Upper lobe of right lung (tissue), 1 donor: ENCODE measurements around the gene ANO4. TPM values are rescaled to one million over a fixed set of nuclear protein-coding genes. Genes with fewer than 3 reads are reported as not detected.

Source experiments
- ATAC-seq: fragments of 200-7000 bp; cut with Tn5 transposase; one replicate; pipeline ENCODE4 v1.9.1; 2020; ENCODE audit warnings: mild to moderate bottlenecking, moderate library complexity
- DNase-seq: peaks from one replicate; pipeline ENCODE4 v3.0.0-alpha.2; 2020
- H3K27ac ChIP-seq: fragments of 200-600 bp; one replicate; pipeline ENCODE4 v1.8.0; 2022
- H3K27me3 ChIP-seq: fragments of 200-600 bp; one replicate; pipeline ENCODE4 v1.8.0; 2022; ENCODE audit warnings: mild to moderate bottlenecking
- H3K36me3 ChIP-seq: fragments of 200-600 bp; one replicate; pipeline ENCODE4 v1.8.0; 2022
- H3K4me1 ChIP-seq: fragments of 200-600 bp; one replicate; pipeline ENCODE4 v1.8.0; 2022
- H3K4me3 ChIP-seq: fragments of 200-600 bp; one replicate; pipeline ENCODE4 v1.8.0; 2022; ENCODE audit warnings: mild to moderate bottlenecking
- H3K9me3 ChIP-seq: fragments of 200-600 bp; one replicate; pipeline ENCODE4 v1.8.0; 2022
- CTCF ChIP-seq: fragments of 200-600 bp; IDR thresholded peaks from one replicate; pipeline ENCODE4 v1.8.0; 2022; ENCODE audit warnings: antibody characterized with exemption
- intact Hi-C: fragments of 100-400 bp; cut with DNase I; formaldehyde crosslinking; loops from one replicate; pipeline ENCODE4 v1.11.0; 2022
- total RNA-seq: library from RNA; stranded (reverse); fragmentation: NEBNext Ultra II Directional; extraction: Animal tissue kit (Norgen Biotek cat#: 25700); gene quantifications from one replicate; pipeline ENCODE4 v1.2.1, GENCODE V29; 2021
- donor health status: DM: no; HTN: yes; CAD: no; lungs with severe emphysema.

ANO4 gene
- total RNA-seq, 1 donor from 2014 or later: 0.38 TPM

- Histone ChIP-seq H3K36me3 (no peaks in the 10 kb centered on the region), H3K4me1 (no peaks in the 10 kb centered on the region), H3K9me3 (no peaks in the 10 kb centered on the region), H3K27me3 (no peaks in the 10 kb centered on the region), H3K4me3 (no peak overlapping the region), H3K27ac (no peak overlapping the region)
- no peak for TF ChIP-seq CTCF
- intact Hi-C loops: no loop called here
- no peak for ATAC-seq
- DNase-seq: no peak
These were observed 64.6 kb downstream of the ANO4 start for GRCh38 chr12:100859063-100859627.

GRCh38 chr12:100860611-100861010 lies 66.0 kb downstream of the ANO4 start:
- Histone ChIP-seq H3K27ac (no peak overlapping the region), H3K27me3 (no peaks in the 10 kb centered on the region), H3K4me3 (no peak overlapping the region), H3K4me1 (no peaks in the 10 kb centered on the region), H3K36me3 (no peaks in the 10 kb centered on the region), H3K9me3 (no peaks in the 10 kb centered on the region)
- intact Hi-C loops: no loop called here
- no peak for TF ChIP-seq CTCF
- DNase-seq: no peak
- ATAC-seq: no peak

GRCh38 chr12:100862676-100863075 lies 68.1 kb downstream of the ANO4 start:
- Histone ChIP-seq H3K27me3 (no peaks in the 10 kb centered on the region), H3K4me3 (no peak overlapping the region), H3K9me3 (no peaks in the 10 kb centered on the region), H3K27ac (no peak overlapping the region), H3K4me1 (no peaks in the 10 kb centered on the region), H3K36me3 (no peaks in the 10 kb centered on the region)
- no peak for ATAC-seq
- no peak for DNase-seq
- TF ChIP-seq CTCF: no peak
- intact Hi-C loops: no loop called here

- Histone ChIP-seq H3K36me3 (no peaks in the 10 kb centered on the region), H3K4me1 (no peaks in the 10 kb centered on the region), H3K4me3 (no peak overlapping the region), H3K27me3 (no peaks in the 10 kb centered on the region), H3K27ac (no peak overlapping the region), H3K9me3 (no peaks in the 10 kb centered on the region)
- DNase-seq (no peak), ATAC-seq (no peak)
- TF ChIP-seq CTCF: no peak
- intact Hi-C loops: no loop called here
These were observed 69.8 kb downstream of the ANO4 start for GRCh38 chr12:100864366-100864765.

- H3K27me3 ChIP-seq: no peaks in the 10 kb centered on the region
- H3K4me1 ChIP-seq: no peaks in the 10 kb centered on the region
- H3K36me3 ChIP-seq: no peaks in the 10 kb centered on the region
- no peak overlapping the region for H3K27ac ChIP-seq
- H3K9me3 ChIP-seq: no peaks in the 10 kb centered on the region
- no peak for TF ChIP-seq CTCF
- intact Hi-C loops: no loop called here
- DNase-seq (no peak), ATAC-seq (no peak)
- no peak overlapping the region for H3K4me3 ChIP-seq
These were observed 73.2 kb downstream of the ANO4 start for GRCh38 chr12:100867639-100868393.
